Endothelial cell of umbilical vein (primary cell): Measurements from ENCODE around the gene CECR2. TPM values are rescaled to one million over a fixed set of nuclear protein-coding genes. Genes with fewer than 3 reads are reported as not detected.

Source experiments
- BruUV-seq: library from RNA; stranded (reverse); fragments of 400-500 nt; replicated peaks from 2 replicates; lab custom pipeline; 2021; lab: Mats Ljungman, UMichigan
- CTCF ChIA-PET: fragments of 300-600, 350-600 bp; sonication (Branson Sonifier 250); formaldehyde crosslinking; loops from one replicate; lab custom pipeline; 2021; ENCODE audit warnings: antibody characterized with exemption, inconsistent platforms; lab: Charles Lee
- POLR2A ChIA-PET: fragments of 300-600, 350-600 bp; sonication (Branson Sonifier 250); formaldehyde crosslinking; loops from one replicate; lab custom pipeline; 2021; ENCODE audit warnings: antibody characterized with exemption, inconsistent platforms; lab: Charles Lee
- DNase-seq: peaks from one replicate; pipeline ENCODE4 v3.0.0-alpha.2; 2011; ENCODE audit warnings: low read depth, low spot score
- FAIRE-seq: peaks from 2 replicates; lab custom pipeline; 2011; peaks lifted over from hg19 to GRCh38; lab: Jason Lieb, UNC
- H2AFZ ChIP-seq: 2 replicates; pipeline ENCODE4 v1.6.0; 2012; ENCODE audit warnings: low read depth, low read length, control low read depth, inconsistent platforms
- H3K27ac ChIP-seq: 2 replicates; pipeline ENCODE4 v1.5.1; 2011; ENCODE audit warnings: low read depth, mild to moderate bottlenecking, control low read depth, low read length, moderate library complexity; ENCODE audit not compliant: insufficient read depth
- H3K27me3 ChIP-seq, 2 experiments: 2 replicates each; pipeline versions ENCODE4 v1.6.0 to v1.6.1; 2011; ENCODE audit warnings: low read length in 2 of 2, mixed read lengths in 1 of 2; ENCODE audit not compliant: control insufficient read depth in 2 of 2, insufficient read depth in 2 of 2
- H3K36me3 ChIP-seq, 2 experiments: 2 replicates in 1 of 2; 3 replicates in 1 of 2; pipeline ENCODE4 v1.5.1; 2011; ENCODE audit warnings: low read length in 2 of 2, mild to moderate bottlenecking in 1 of 2, moderate library complexity in 1 of 2; ENCODE audit not compliant: control insufficient read depth in 2 of 2, insufficient read depth in 2 of 2; ENCODE audit errors: extremely low read depth in 1 of 2
- H3K4me1 ChIP-seq: 3 replicates; pipeline ENCODE4 v1.5.1; 2011; ENCODE audit warnings: mild to moderate bottlenecking, low read length; ENCODE audit not compliant: control insufficient read depth, insufficient read depth; ENCODE audit errors: extremely low read depth
- H3K4me2 ChIP-seq: 2 replicates; pipeline ENCODE4 v1.6.1; 2011; ENCODE audit warnings: low read length, control low read depth, mixed read lengths; ENCODE audit not compliant: insufficient read depth
- H3K4me3 ChIP-seq, 3 experiments: fragments of 200-600 bp in 1 of 3; sonication (generic), shearing (Covaris generic) in 1 of 3; replicated peaks in 1 of 3; 2 replicates each; pipeline ENCODE4 v1.5.1; 2011 to 2016; ENCODE audit warnings: control low read depth in 3 of 3, low read length in 3 of 3, mild to moderate bottlenecking in 2 of 3, inconsistent platforms in 1 of 3, low read depth in 1 of 3, moderate library complexity in 1 of 3; ENCODE audit not compliant: insufficient read depth in 1 of 3
- H3K79me2 ChIP-seq: 2 replicates; pipeline ENCODE4 v1.6.0; 2012; ENCODE audit warnings: low read length, inconsistent platforms; ENCODE audit not compliant: control insufficient read depth, insufficient read depth
- H3K9ac ChIP-seq: replicated peaks from 2 replicates; pipeline ENCODE3; 2011; ENCODE audit warnings: low read length, control low read depth; ENCODE audit not compliant: insufficient read depth; ENCODE audit errors: extremely low read depth
- H3K9me1 ChIP-seq: replicated peaks from 3 replicates; pipeline ENCODE4 v1.6.0; 2011; ENCODE audit warnings: mild to moderate bottlenecking, low read length; ENCODE audit not compliant: control insufficient read depth, insufficient read depth; ENCODE audit errors: extremely low read depth
- H3K9me3 ChIP-seq: replicated peaks from 2 replicates; pipeline ENCODE4 v1.5.1; 2012; ENCODE audit warnings: low read length, inconsistent platforms; ENCODE audit not compliant: control insufficient read depth, insufficient read depth
- H4K20me1 ChIP-seq: replicated peaks from 2 replicates; pipeline ENCODE3; 2011; ENCODE audit warnings: mild to moderate bottlenecking, low read length; ENCODE audit not compliant: control insufficient read depth, insufficient read depth; ENCODE audit errors: extremely low read depth
- CTCF ChIP-seq, 2 donors: IDR thresholded peaks; 1 replicate in 1 of 2; 2 replicates in 1 of 2; pipeline ENCODE4 v1.5.1; 2011; ENCODE audit warnings: low read length in 2 of 2, mild to moderate bottlenecking in 2 of 2, moderate library complexity in 2 of 2, control low read depth in 1 of 2, inconsistent platforms in 1 of 2, low read depth in 1 of 2; ENCODE audit not compliant: insufficient read depth in 1 of 2; ENCODE audit errors: extremely low read depth in 1 of 2
- EZH2 ChIP-seq: IDR thresholded peaks from 2 replicates; pipeline ENCODE4 v1.6.1; 2012; ENCODE audit warnings: borderline replicate concordance, low read depth, mild to moderate bottlenecking, moderate library complexity, low read length, inconsistent platforms; ENCODE audit not compliant: severe bottlenecking
- FOS ChIP-seq: IDR thresholded peaks from 2 replicates; pipeline ENCODE4 v1.6.1; 2011; ENCODE audit warnings: mild to moderate bottlenecking, low read length, moderate library complexity, borderline replicate concordance; ENCODE audit not compliant: insufficient read depth
- GATA2 ChIP-seq: IDR thresholded peaks from 2 replicates; pipeline ENCODE4 v1.7.0; 2011; ENCODE audit warnings: low read depth, mild to moderate bottlenecking, moderate library complexity, mixed read lengths, low read length; ENCODE audit not compliant: insufficient read length, insufficient read depth
- JUN ChIP-seq: IDR thresholded peaks from 2 replicates; pipeline ENCODE4 v1.6.1; 2011; ENCODE audit warnings: borderline replicate concordance, low read depth; ENCODE audit not compliant: insufficient read length, insufficient read depth
- MYC ChIP-seq: IDR thresholded peaks from one replicate; pipeline ENCODE4 v1.6.1; 2011; ENCODE audit warnings: mild to moderate bottlenecking, low read depth, low read length
- POLR2A ChIP-seq: IDR thresholded peaks from 2 replicates; pipeline ENCODE4 v1.6.1; 2012; ENCODE audit warnings: low read depth, mild to moderate bottlenecking, control low read depth, low read length
- POLR2AphosphoS5 ChIP-seq: IDR thresholded peaks from 2 replicates; pipeline ENCODE4 v1.6.1; 2012; ENCODE audit warnings: low read depth, mild to moderate bottlenecking, control low read depth, low read length, moderate library complexity; ENCODE audit not compliant: insufficient read depth
- dilution Hi-C: fragments of 300-500 bp; cut with MboI; formaldehyde crosslinking; loops from one replicate; pipeline ENCODE4 v1.15.0; 2019; ENCODE audit warnings: low sequenced_read_pairs; ENCODE audit not compliant: extremely low pct_ligation_motif_present
- intact Hi-C: fragments of 100-400 bp; cut with micrococcal nuclease; formaldehyde crosslinking; loops from one replicate; pipeline ENCODE4 v1.10.0; 2022
- polyA plus RNA-seq, 4 experiments: library from polyadenylated mRNA; depleted of rRNA in 3 of 4; stranded (reverse) in 3 of 4; unstranded in 1 of 4; fragments of >200 nt; gene quantifications; 2 replicates each; pipeline versions ENCODE4 v1.2.1 to v1.2.3, GENCODE V29; 2011 to 2012; ENCODE audit warnings: missing spikeins in 1 of 4
- total RNA-seq: library from RNA; stranded (reverse); gene quantifications from 2 replicates; pipeline ENCODE4 v1.2.3, GENCODE V29; 2021
- TF ChIP-seq, protein P1 (sequence below): IDR thresholded peaks from 2 replicates; pipeline ENCODE4 v1.6.1; 2011; ENCODE audit not compliant: insufficient read depth, insufficient read length

The CECR2 gene
- total and polyA plus RNA-seq, 2 donors (not counting 3 experiments of a cell fraction or from before 2014, with no cell fraction given) = 0.01 TPM; not detected in 1

GRCh38 chr22:17412232-17412631 is 43.0 kb downstream of the CECR2 start:
- H3K27ac ChIP-seq = no peak overlapping the region
- POLR2A ChIA-PET = no interaction called here
- no peaks in the 10 kb centered on the region for H3K27me3 ChIP-seq
- CTCF ChIA-PET = no interaction called here
- FAIRE-seq (no peak), DNase-seq (no peak)
- peaks cover 6% of the 10 kb centered on the region for H3K4me1 ChIP-seq
- no peaks in the 10 kb centered on the region for H3K9me3 ChIP-seq
- no peak overlapping the region for H2AFZ ChIP-seq
- no peak overlapping the region for H3K9ac ChIP-seq
- no peak overlapping the region for H3K4me2 ChIP-seq
- no peaks in the 10 kb centered on the region for H3K79me2 ChIP-seq
- intact Hi-C loops (no loop called here), dilution Hi-C loops (no loop called here)
- H3K9me1 ChIP-seq = no peaks in the 10 kb centered on the region
- BruUV-seq = no TSS peak
- TF ChIP-seq POLR2AphosphoS5 (no peak), FOS (no peak), GATA2 (no peak), MYC (no peak), CTCF (IDR thresholded peaks at IDR 0.05; ENCODE audit: extremely low read depth in 1 of 2, insufficient read depth in 1 of 2, low read depth in 1 of 2, low read length in 2 of 2) (no peak), JUN (no peak), POLR2A (no peak), EZH2 (no peak)
- TF ChIP-seq, protein P1, sequence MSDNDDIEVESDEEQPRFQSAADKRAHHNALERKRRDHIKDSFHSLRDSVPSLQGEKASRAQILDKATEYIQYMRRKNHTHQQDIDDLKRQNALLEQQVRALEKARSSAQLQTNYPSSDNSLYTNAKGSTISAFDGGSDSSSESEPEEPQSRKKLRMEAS = no peak
- no peaks in the 10 kb centered on the region for H4K20me1 ChIP-seq
- H3K4me3 ChIP-seq = no peak overlapping the region
- no peaks in the 10 kb centered on the region for H3K36me3 ChIP-seq
